ENCODE results near the gene TBC1D3B. TPM values are rescaled to one million over a fixed set of nuclear protein-coding genes. Genes with fewer than 3 reads are reported as not detected.

Gene TBC1D3B
- total and polyA plus RNA-seq, 10 of the 15 experiments (the other 5 are each of a cell fraction or from before 2014, with no cell fraction given) = 0.67 to 8.5 (median 1.7) TPM; not detected in 2

GRCh38 chr17:36198831-36199465, 22.5 kb upstream of the TBC1D3B start (continued):
- TF ChIP-seq JUND (IDR thresholded peaks at IDR 0.05; ENCODE audit: low read depth, low read length) = no peak
- no peak for TF ChIP-seq E2F4 (IDR thresholded peaks at IDR 0.05; ENCODE audit: low read depth, low read length)
- no peak for TF ChIP-seq MAX (IDR thresholded peaks at IDR 0.05; ENCODE audit: low read depth, low read length)
- TF ChIP-seq ZNF217 (IDR thresholded peaks at IDR 0.05) = no peak
- TF ChIP-seq MYC (IDR thresholded peaks at IDR 0.05; ENCODE audit: insufficient read depth, insufficient read length, insufficient replicate concordance, low read length, severe bottlenecking) = no peak
- TF ChIP-seq SRF (IDR thresholded peaks at IDR 0.05; ENCODE audit: low read depth in 2 of 2, low read length in 2 of 2) = no peak
- TF ChIP-seq E2F8 (IDR thresholded peaks at IDR 0.05; ENCODE audit: low read depth, partially characterized antibody) = no peak
- TF ChIP-seq NR2C2 (IDR thresholded peaks at IDR 0.05; ENCODE audit: borderline replicate concordance, control insufficient read depth, insufficient read length, low read depth) = no peak
- TF ChIP-seq CREM (IDR thresholded peaks at IDR 0.05; ENCODE audit: low read depth) = no peak
- no peak for TF ChIP-seq TCF12 (IDR thresholded peaks at IDR 0.05; ENCODE audit: low read depth, low read length)
- TF ChIP-seq TBL1XR1 (IDR thresholded peaks at IDR 0.05; ENCODE audit: low read depth, low read length) = no peak
- 0 out of 2 replicates have a peak, but pooled peaks have one; percentile 27 for TF ChIP-seq JUNB (IDR thresholded peaks at IDR 0.05)
- no peak for TF ChIP-seq ZNF207 (IDR thresholded peaks at IDR 0.05; ENCODE audit: borderline replicate concordance)
- TF ChIP-seq NFIC (IDR thresholded peaks at IDR 0.05; ENCODE audit: low read depth, low read length) = peak; percentile 44; the same call in 1 of the 2 replicates
- no peak for TF ChIP-seq SMC3 (IDR thresholded peaks at IDR 0.05; ENCODE audit: borderline replicate concordance, low read length)
